SK-N-SH (cell line): ENCODE measurements around the gene B3GNT5.

Source experiments
- CTCF ChIP-seq: fragments of 200-600 bp; sonication (generic); IDR thresholded peaks from 2 replicates; pipeline ENCODE4 v1.6.1; 2017; ENCODE audit warnings: antibody characterized with exemption, mild to moderate bottlenecking, moderate library complexity
- EP300 ChIP-seq, 2 experiments: IDR thresholded peaks; 2 replicates each; pipeline versions ENCODE4 v1.4.0 to v1.6.1; 2012; ENCODE audit warnings: borderline replicate concordance in 1 of 2, low read depth in 1 of 2, low read length in 1 of 2
- EZH2phosphoT487 ChIP-seq: fragments of 200-600 bp; sonication (generic); IDR thresholded peaks from 2 replicates; pipeline ENCODE4 v1.6.1; 2017; ENCODE audit warnings: low read depth, mixed run types, mild to moderate bottlenecking, antibody characterized with exemption, moderate library complexity, borderline replicate concordance
- IRF3 ChIP-seq: fragments of 150-350 bp; IDR thresholded peaks from 2 replicates; pipeline ENCODE4 v1.6.1; 2016; ENCODE audit warnings: mild to moderate bottlenecking, low read depth, low read length
- NFIC ChIP-seq: IDR thresholded peaks from 2 replicates; pipeline ENCODE4 v1.4.0; 2012; ENCODE audit warnings: borderline replicate concordance
- POLR2AphosphoS5 ChIP-seq: IDR thresholded peaks from 2 replicates; pipeline ENCODE4 v1.6.1; 2012; ENCODE audit warnings: low read depth, low read length
- RAD21 ChIP-seq: IDR thresholded peaks from 2 replicates; pipeline ENCODE4 v1.6.1; 2012; ENCODE audit warnings: mild to moderate bottlenecking, low read length
- RCOR1 ChIP-seq: fragments of 150-350 bp; IDR thresholded peaks from 2 replicates; pipeline ENCODE4 v1.6.1; 2017; ENCODE audit warnings: antibody characterized with exemption, low read length
- REST ChIP-seq: IDR thresholded peaks from 2 replicates; pipeline ENCODE4 v1.6.1; 2012; ENCODE audit warnings: mild to moderate bottlenecking, low read depth, low read length, moderate library complexity
- RXRA ChIP-seq: IDR thresholded peaks from 2 replicates; pipeline ENCODE4 v1.4.0; 2012; ENCODE audit warnings: low read depth, mild to moderate bottlenecking, borderline replicate concordance
- SMC3 ChIP-seq: IDR thresholded peaks from 2 replicates; pipeline ENCODE4 v1.6.1; 2012; ENCODE audit warnings: low read depth, low read length, improper control_type of control experiment
- TAF1 ChIP-seq: IDR thresholded peaks from 2 replicates; pipeline ENCODE4 v1.6.1; 2012; ENCODE audit warnings: low read depth, mild to moderate bottlenecking, low read length, moderate library complexity, borderline replicate concordance
- YY1 ChIP-seq: IDR thresholded peaks from 2 replicates; pipeline ENCODE4 v1.4.0; 2012; ENCODE audit warnings: low read depth, mild to moderate bottlenecking
- ZBTB33 ChIP-seq: IDR thresholded peaks from 2 replicates; pipeline ENCODE4 v1.4.0; 2012; ENCODE audit warnings: low read depth, borderline replicate concordance

- no peak for TF ChIP-seq RAD21
- no peak for TF ChIP-seq CTCF
- no peak for TF ChIP-seq REST
- TF ChIP-seq RCOR1 = no peak
- TF ChIP-seq YY1 = no peak
- no peak for TF ChIP-seq RXRA
- no peak for TF ChIP-seq ZBTB33
- no peak for TF ChIP-seq NFIC
- TF ChIP-seq EZH2phosphoT487 = no peak
- no peak for TF ChIP-seq POLR2AphosphoS5
- TF ChIP-seq TAF1 = no peak
- TF ChIP-seq IRF3 = no peak
- TF ChIP-seq SMC3 = no peak
- no peak for TF ChIP-seq EP300 (IDR thresholded peaks at IDR 0.05; ENCODE audit: borderline replicate concordance in 1 of 2, low read depth in 1 of 2, low read length in 1 of 2)
Observed at GRCh38 chr3:183301937-183302580, 49.0 kb downstream of the B3GNT5 start.
